Liver (tissue), 9 donors: ENCODE measurements around the gene SH3BP5. TPM values are rescaled to one million over a fixed set of nuclear protein-coding genes. Genes with fewer than 3 reads are reported as not detected.
"Not testable (repeated sequence)": the region's sequence is repeated elsewhere in the genome, so short reads cannot be mapped to it uniquely, and the experiment has no call there.

Experiments used
- DNase-seq: peaks from one replicate; pipeline ENCODE4 v3.0.0-alpha.2; 2017; ENCODE audit warnings: low spot score
- H3K27ac ChIP-seq, 2 donors: one replicate each; pipeline ENCODE4 v1.7.0; 2013; ENCODE audit warnings: inconsistent platforms in 2 of 2, low read length in 2 of 2, control low read depth in 1 of 2, low read depth in 1 of 2, mild to moderate bottlenecking in 1 of 2
- H3K27me3 ChIP-seq, 4 donors: one replicate each; pipeline versions ENCODE4 v1.6.1 to v1.7.0; 2013; ENCODE audit warnings: low read length in 3 of 4, inconsistent platforms in 1 of 4, mild to moderate bottlenecking in 1 of 4, moderate library complexity in 1 of 4; ENCODE audit not compliant: control insufficient read depth in 4 of 4, insufficient read depth in 4 of 4
- H3K36me3 ChIP-seq, 4 donors: one replicate each; pipeline versions ENCODE4 v1.6.1 to v1.7.0; 2013; ENCODE audit warnings: low read length in 3 of 4, mild to moderate bottlenecking in 3 of 4, low read depth in 1 of 4, moderate library complexity in 1 of 4; ENCODE audit not compliant: control insufficient read depth in 4 of 4, insufficient read depth in 3 of 4
- H3K4me1 ChIP-seq, 4 donors: one replicate each; pipeline versions ENCODE4 v1.6.1 to v1.7.0; 2013; ENCODE audit warnings: low read length in 3 of 4, mild to moderate bottlenecking in 3 of 4, moderate library complexity in 1 of 4; ENCODE audit not compliant: control insufficient read depth in 4 of 4, insufficient read depth in 4 of 4
- H3K4me3 ChIP-seq, 3 donors: one replicate each; pipeline versions ENCODE4 v1.6.1 to v1.7.0; 2013; ENCODE audit warnings: low read length in 3 of 3, control low read depth in 1 of 3, low read depth in 1 of 3, mild to moderate bottlenecking in 1 of 3
- H3K9ac ChIP-seq, 2 donors: one replicate each; pipeline ENCODE4 v1.7.0; 2013; ENCODE audit warnings: low read length in 2 of 2, mild to moderate bottlenecking in 2 of 2, moderate library complexity in 2 of 2, control low read depth in 1 of 2, low read depth in 1 of 2
- H3K9me3 ChIP-seq, 4 donors: one replicate each; pipeline versions ENCODE4 v1.6.1 to v1.7.0; 2013; ENCODE audit warnings: low read length in 3 of 4; ENCODE audit not compliant: control insufficient read depth in 4 of 4
- GABPA ChIP-seq, 2 donors: IDR thresholded peaks in 1 of 2; conservative IDR thresholded peaks in 1 of 2; 2 replicates each; pipeline ENCODE4 v1.6.1; 2016; ENCODE audit warnings: antibody characterized with exemption in 2 of 2, mild to moderate bottlenecking in 1 of 2, moderate library complexity in 1 of 2
- HNF4A ChIP-seq, 2 donors: conservative IDR thresholded peaks; 2 replicates each; pipeline ENCODE4 v1.6.1; 2016; ENCODE audit warnings: antibody characterized with exemption in 2 of 2, mild to moderate bottlenecking in 2 of 2
- HNF4G ChIP-seq: IDR thresholded peaks from 2 replicates; pipeline ENCODE4 v1.6.1; 2016; ENCODE audit warnings: antibody characterized with exemption
- MAX ChIP-seq: IDR thresholded peaks from 2 replicates; pipeline ENCODE4 v1.6.1; 2016; ENCODE audit warnings: antibody characterized with exemption
- NR2F2 ChIP-seq: IDR thresholded peaks from 2 replicates; pipeline ENCODE4 v1.6.1; 2016; ENCODE audit warnings: antibody characterized with exemption
- RAD21 ChIP-seq, 2 donors: IDR thresholded peaks; 2 replicates each; pipeline ENCODE4 v1.6.1; 2016; ENCODE audit warnings: antibody characterized with exemption in 2 of 2, mild to moderate bottlenecking in 2 of 2
- RXRA ChIP-seq, 2 donors: IDR thresholded peaks; 2 replicates each; pipeline ENCODE4 v1.6.1; 2017 to 2018; ENCODE audit warnings: antibody characterized with exemption in 2 of 2, mild to moderate bottlenecking in 1 of 2
- SP1 ChIP-seq: IDR thresholded peaks from 2 replicates; pipeline ENCODE4 v1.6.1; 2018; ENCODE audit warnings: antibody characterized with exemption, mild to moderate bottlenecking
- TAF1 ChIP-seq: conservative IDR thresholded peaks from 2 replicates; pipeline ENCODE4 v1.6.1; 2016; ENCODE audit warnings: antibody characterized with exemption, mild to moderate bottlenecking
- YY1 ChIP-seq: IDR thresholded peaks from 2 replicates; pipeline ENCODE4 v1.6.1; 2016; ENCODE audit warnings: antibody characterized with exemption, mild to moderate bottlenecking
- ZBTB33 ChIP-seq: IDR thresholded peaks from 2 replicates; pipeline ENCODE4 v1.6.1; 2016; ENCODE audit warnings: antibody characterized with exemption
- WGBS: extraction: QIAGEN DNeasy Blood & Tissue Kit; methylation state at CpG from one replicate; pipeline ENCODE4 v1.1.7; 2013; 5-methylcytosine and 5-hydroxymethylcytosine counted together
- polyA plus RNA-seq, 2 donors: library from polyadenylated mRNA; stranded (reverse) in 1 of 2; unstranded in 1 of 2; fragments of 200-250 nt in 1 of 2; fragments of >200 nt in 1 of 2; fragmentation: Nextera tagmentation in 1 of 2; extraction: Ambion mirVana in 1 of 2; gene quantifications; one replicate each; pipeline versions ENCODE4 v1.2.1 to v1.2.3, GENCODE V29; 2013 to 2015
- total RNA-seq, 2 donors: library from RNA; depleted of rRNA; stranded (reverse); fragments of >200 nt; gene quantifications; one replicate each; pipeline ENCODE4 v1.2.3, GENCODE V29; 2014
- donor health status: healthy.
- donor health status: healthy.
- donor health status: healthy.
- donor health status: healthy.
- donor health status: healthy.

The SH3BP5 gene
- total and polyA plus RNA-seq, 4 donors = 3.5 to 17.9 (median 11.8) TPM

GRCh38 chr3:15368561-15369135 is 36.3 kb upstream of the SH3BP5 start:
- peaks cover 0 to 7% (median 4%) of the 10 kb centered on the region in 4 donors for H3K4me1 ChIP-seq
- no peak overlapping the region for H3K9ac ChIP-seq
- no peaks in the 10 kb centered on the region for H3K36me3 ChIP-seq
- TF ChIP-seq NR2F2 = peak; percentile 69
- TF ChIP-seq TAF1 = no peak
- no peak overlapping the region for H3K4me3 ChIP-seq
- 81% methylated on average over 6 of the region's 6 CpGs for WGBS
- H3K27ac ChIP-seq = no peak overlapping the region
- DNase-seq = no peak
- no peaks in the 10 kb centered on the region for H3K27me3 ChIP-seq
- no peaks in the 10 kb centered on the region for H3K9me3 ChIP-seq

GRCh38 chr3:15367059-15367458 is 34.7 kb upstream of the SH3BP5 start:
- H3K4me1 ChIP-seq = peaks cover 0 to 13% (median 9%) of the 10 kb centered on the region in 4 donors
- no peak for TF ChIP-seq TAF1
- no peaks in the 10 kb centered on the region for H3K36me3 ChIP-seq
- H3K9ac ChIP-seq = no peak overlapping the region
- H3K27ac ChIP-seq = no peak overlapping the region
- H3K9me3 ChIP-seq = no peaks in the 10 kb centered on the region
- no peaks in the 10 kb centered on the region for H3K27me3 ChIP-seq
- WGBS = 70% methylated on average over 1 of the region's 1 CpG
- no peak for DNase-seq
- H3K4me3 ChIP-seq = no peak overlapping the region

- not testable (repeated sequence) for DNase-seq, H3K36me3 ChIP-seq, H3K4me3 ChIP-seq, H3K27ac ChIP-seq, H3K27me3 ChIP-seq, H3K9me3 ChIP-seq, H3K9ac ChIP-seq
- WGBS = 28% methylated on average over 6 of the region's 6 CpGs
- TF ChIP-seq RAD21 (IDR thresholded peaks at IDR 0.05) = peak in 1 of 2 donors; percentile 43
- peak in 1 of 2 donors; percentile 15 for TF ChIP-seq GABPA (IDR thresholded peaks at IDR 0.05 in 1 of 2, conservative IDR thresholded peaks at IDR 0.05 in 1 of 2)
- TF ChIP-seq ZBTB33 = peak; percentile 54
- peak; percentile 74 for TF ChIP-seq HNF4G
- peak; percentile 36 for TF ChIP-seq MAX
- TF ChIP-seq RXRA (IDR thresholded peaks at IDR 0.05) = peak; percentile 59 to 81
- TF ChIP-seq HNF4A (conservative IDR thresholded peaks at IDR 0.05) = peak; percentile 92
- TF ChIP-seq SP1 = peak; percentile 77
- TF ChIP-seq YY1 = peak; percentile 33
- peaks cover 0 to 13% (median 9%) of the 10 kb centered on the region in 4 donors for H3K4me1 ChIP-seq
These were observed 31.7 kb upstream of the SH3BP5 start for GRCh38 chr3:15364078-15364477.
